Esophagus squamous epithelium (tissue), 5 donors: ENCODE data around the gene GABRP. TPM values are rescaled to one million over a fixed set of nuclear protein-coding genes. Genes with fewer than 3 reads are reported as not detected.

Source experiments
- DNase-seq: peaks from one replicate; lab custom pipeline; 2025; lab: John Stamatoyannopoulos, UW
- H3K27ac ChIP-seq, 4 donors: fragments of 200-600 bp; sonication (generic); one replicate each; pipeline ENCODE4 v1.5.1; 2016 to 2019; ENCODE audit warnings: mild to moderate bottlenecking in 1 of 4
- H3K27me3 ChIP-seq, 4 donors: fragments of 200-600 bp; sonication (generic); 1 replicate in 3 of 4; 2 replicates in 1 of 4; pipeline versions ENCODE4 v1.5.1 to v1.6.0; 2017 to 2021; ENCODE audit warnings: antibody characterized with exemption in 1 of 4
- H3K36me3 ChIP-seq, 3 donors: fragments of 200-600 bp; sonication (generic); one replicate each; pipeline ENCODE4 v1.5.1; 2016 to 2019
- H3K4me1 ChIP-seq, 3 donors: fragments of 200-600 bp; sonication (generic); one replicate each; pipeline ENCODE4 v1.5.1; 2017 to 2019
- H3K4me3 ChIP-seq, 4 donors: fragments of 200-600 bp; sonication (generic); 1 replicate in 3 of 4; 2 replicates in 1 of 4; pipeline ENCODE4 v1.5.1; 2016 to 2019; ENCODE audit warnings: mild to moderate bottlenecking in 2 of 4, moderate library complexity in 1 of 4
- H3K9me3 ChIP-seq, 3 donors: fragments of 200-600 bp; sonication (generic); one replicate each; pipeline ENCODE4 v1.5.1; 2016 to 2019
- CTCF ChIP-seq, 6 experiments: fragments of 450-650 bp in 4 of 6; fragments of 200-600 bp in 2 of 6; sonication (generic) in 2 of 6; IDR thresholded peaks; one replicate each; pipeline ENCODE4 v1.5.1; 2016 to 2019; ENCODE audit warnings: antibody characterized with exemption in 6 of 6, mild to moderate bottlenecking in 4 of 6, moderate library complexity in 4 of 6
- POLR2A ChIP-seq, 4 donors: fragments of 450-650 bp; IDR thresholded peaks; one replicate each; pipeline ENCODE4 v1.6.1; 2017; ENCODE audit warnings: antibody characterized with exemption in 4 of 4, mild to moderate bottlenecking in 4 of 4, moderate library complexity in 3 of 4
- WGBS, 2 donors: methylation state at CpG; one replicate each; pipeline ENCODE4 v1.1.5; 2018; 5-methylcytosine and 5-hydroxymethylcytosine counted together
- intact Hi-C: fragments of 100-400 bp; cut with DNase I; formaldehyde crosslinking; loops from one replicate; pipeline ENCODE4 v1.15.0; 2022
- total RNA-seq, 4 donors: library from RNA; depleted of rRNA; stranded (reverse); fragments of >200 nt; gene quantifications; one replicate each; pipeline ENCODE4 v1.1.0, GENCODE V29; 2016
- donor health status: DM: yes; HTN: yes; CAD: no.

The GABRP gene
- total RNA-seq, 4 donors from 2014 or later, result 1.1 to 49.2 (median 29.2) TPM

- no peaks in the 10 kb centered on the region for H3K36me3 ChIP-seq
- H3K4me3 ChIP-seq, result no peak overlapping the region
- no peaks in the 10 kb centered on the region for H3K27me3 ChIP-seq
- DNase-seq, result no peak
- H3K4me1 ChIP-seq, result no peaks in the 10 kb centered on the region
- WGBS, 2 donors, result 47 to 56% methylated on average over 2 of the region's 2 CpGs
- H3K27ac ChIP-seq, result no peak overlapping the region
- TF ChIP-seq CTCF (IDR thresholded peaks at IDR 0.05), result no peak
- TF ChIP-seq POLR2A (IDR thresholded peaks at IDR 0.05), result no peak
- intact Hi-C loops, result no loop called here
- H3K9me3 ChIP-seq, result no peaks in the 10 kb centered on the region
Measured at GRCh38 chr5:170843870-170844269, 60.3 kb downstream of the GABRP start.

GRCh38 chr5:170844651-170845050 is 61.1 kb downstream of the GABRP start:
- no peak overlapping the region for H3K4me3 ChIP-seq
- no peaks in the 10 kb centered on the region for H3K27me3 ChIP-seq
- WGBS, 2 donors, result 66 to 91% methylated on average over 2 of the region's 2 CpGs

GRCh38 chr5:170846416-170846815 is 62.9 kb downstream of the GABRP start:
- intact Hi-C loops, result no loop called here
- no peaks in the 10 kb centered on the region for H3K9me3 ChIP-seq
- no peak overlapping the region for H3K27ac ChIP-seq
- H3K4me1 ChIP-seq, result no peaks in the 10 kb centered on the region
- no peak for DNase-seq
- no peak overlapping the region for H3K4me3 ChIP-seq
- no peaks in the 10 kb centered on the region for H3K36me3 ChIP-seq
- H3K27me3 ChIP-seq, result no peaks in the 10 kb centered on the region
- no peak for TF ChIP-seq CTCF (IDR thresholded peaks at IDR 0.05)
- no peak for TF ChIP-seq POLR2A (IDR thresholded peaks at IDR 0.05)

More at GRCh38 chr5:170844651-170845050, 61.1 kb downstream of the GABRP start:
- DNase-seq, result no peak
- H3K9me3 ChIP-seq, result no peaks in the 10 kb centered on the region
- H3K36me3 ChIP-seq, result no peaks in the 10 kb centered on the region
- no peaks in the 10 kb centered on the region for H3K4me1 ChIP-seq
- TF ChIP-seq POLR2A (IDR thresholded peaks at IDR 0.05), result no peak
- no peak for TF ChIP-seq CTCF (IDR thresholded peaks at IDR 0.05)
- intact Hi-C loops, result no loop called here
- H3K27ac ChIP-seq, result no peak overlapping the region

- DNase-seq, result no peak
- Histone ChIP-seq H3K9me3 (no peaks in the 10 kb centered on the region), H3K27ac (no peak overlapping the region), H3K27me3 (no peaks in the 10 kb centered on the region), H3K4me3 (no peak overlapping the region), H3K4me1 (no peaks in the 10 kb centered on the region), H3K36me3 (no peaks in the 10 kb centered on the region)
- intact Hi-C loops, result no loop called here
- TF ChIP-seq POLR2A (IDR thresholded peaks at IDR 0.05), result no peak
- TF ChIP-seq CTCF (IDR thresholded peaks at IDR 0.05), result no peak
Measured at GRCh38 chr5:170846846-170847245, 63.3 kb downstream of the GABRP start.

GRCh38 chr5:170848033-170848432 is 64.5 kb downstream of the GABRP start:
- Histone ChIP-seq H3K4me3 (no peak overlapping the region), H3K9me3 (no peaks in the 10 kb centered on the region), H3K27me3 (no peaks in the 10 kb centered on the region), H3K4me1 (no peaks in the 10 kb centered on the region), H3K36me3 (no peaks in the 10 kb centered on the region), H3K27ac (no peak overlapping the region)
- 56 to 66% methylated on average over 5 of the region's 5 CpGs for WGBS, 2 donors
- intact Hi-C loops, result no loop called here
- TF ChIP-seq CTCF (IDR thresholded peaks at IDR 0.05), result no peak
- no peak for TF ChIP-seq POLR2A (IDR thresholded peaks at IDR 0.05)
- DNase-seq, result no peak
